ENCODE measurements around the gene IMPA2.

IMPA2 gene

DNA sequence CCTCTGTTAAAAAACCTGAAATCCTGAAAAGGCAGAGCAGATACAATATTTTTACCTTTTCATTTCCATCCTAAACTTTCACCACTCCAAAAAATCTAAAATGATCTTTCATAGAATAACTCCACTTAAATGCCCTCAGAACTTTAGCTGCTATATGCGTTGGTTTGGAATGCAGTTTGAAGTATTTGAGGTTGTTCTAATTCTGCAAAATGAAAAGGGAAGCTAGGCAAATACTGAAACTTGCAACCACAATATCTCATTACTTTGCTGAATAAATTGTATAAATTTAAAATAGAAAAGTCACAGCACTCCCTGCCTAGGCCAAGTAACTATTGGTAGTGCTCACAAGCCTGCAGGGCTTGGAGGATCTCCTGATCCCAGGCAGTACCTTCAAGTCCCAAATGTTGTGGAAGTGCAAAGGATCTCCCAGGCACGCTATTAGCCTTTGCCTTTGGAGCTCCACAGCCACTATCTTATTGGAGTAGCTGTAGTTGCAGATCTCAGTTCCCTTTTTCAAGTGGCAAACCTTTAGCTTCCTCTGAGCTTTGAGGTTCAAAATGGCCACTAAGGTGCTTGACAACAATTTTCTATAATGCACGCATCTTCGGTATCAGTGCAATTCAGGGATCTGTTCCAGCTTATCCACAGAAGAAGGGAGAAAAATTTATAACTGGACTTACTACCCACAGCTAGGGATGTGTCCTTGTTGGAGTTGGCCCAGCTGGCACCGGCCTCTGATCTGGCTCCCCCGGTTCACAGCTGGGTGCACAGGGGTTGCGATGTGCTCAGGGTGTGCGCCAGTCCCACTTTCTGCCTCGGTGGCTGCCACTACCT, 68.9 kb downstream of the IMPA2 start:
- H3K4me3 Mint-ChIP-seq, result no peak overlapping the region
- H3K9me3 Mint-ChIP-seq, result no peaks in the 10 kb centered on the region
- ATAC-seq (no peak), DNase-seq (no peak)
- H3K27ac Mint-ChIP-seq, result no peak overlapping the region
- H3K27me3 Mint-ChIP-seq, result peaks cover 8% of the 10 kb centered on the region
- H3K4me1 Mint-ChIP-seq, result peaks cover 11% of the 10 kb centered on the region

DNA sequence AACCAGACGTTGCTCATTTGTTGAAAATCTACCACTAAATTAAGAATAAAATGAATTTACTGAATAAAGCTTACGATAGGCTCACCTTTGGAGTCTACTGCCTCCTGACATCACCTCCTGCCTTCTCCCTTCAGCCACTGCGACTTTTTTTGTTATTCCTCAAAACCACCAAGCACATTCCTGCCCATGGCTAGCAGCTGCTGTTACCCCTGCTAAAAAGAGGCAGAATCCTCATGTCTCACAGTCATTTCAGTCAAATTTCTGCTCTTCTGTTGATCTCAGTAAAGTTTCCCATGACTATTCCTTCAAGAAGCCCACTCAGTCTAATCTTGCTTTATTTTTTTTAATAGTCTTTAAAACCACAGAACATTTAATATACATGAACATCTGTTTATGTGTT, 71.6 kb downstream of the IMPA2 start:
- Mint-ChIP-seq H3K4me1 (peaks cover 11% of the 10 kb centered on the region), H3K4me3 (no peak overlapping the region), H3K9me3 (no peaks in the 10 kb centered on the region), H3K27me3 (peaks cover 8% of the 10 kb centered on the region), H3K27ac (no peak overlapping the region)
- DNase-seq (no peak), ATAC-seq (no peak)

GRCh38 chr18:12053289-12053688, 72.0 kb downstream of the IMPA2 start:
- Mint-ChIP-seq H3K27me3 (peaks cover 8% of the 10 kb centered on the region), H3K4me3 (no peak overlapping the region), H3K4me1 (peaks cover 11% of the 10 kb centered on the region), H3K9me3 (no peaks in the 10 kb centered on the region), H3K27ac (no peak overlapping the region)
- no peak for DNase-seq
- no peak for ATAC-seq

- ATAC-seq, result peak; percentile 32
- Mint-ChIP-seq H3K27ac (peak overlapping the region in 1 of 2 donors; percentile 38), H3K4me1 (no peaks in the 10 kb centered on the region), H3K4me3 (no peak overlapping the region), H3K27me3 (no peaks in the 10 kb centered on the region), H3K9me3 (no peaks in the 10 kb centered on the region)
- no peak for DNase-seq
These were observed 75.0 kb downstream of the IMPA2 start for GRCh38 chr18:12056034-12056883.

DNA sequence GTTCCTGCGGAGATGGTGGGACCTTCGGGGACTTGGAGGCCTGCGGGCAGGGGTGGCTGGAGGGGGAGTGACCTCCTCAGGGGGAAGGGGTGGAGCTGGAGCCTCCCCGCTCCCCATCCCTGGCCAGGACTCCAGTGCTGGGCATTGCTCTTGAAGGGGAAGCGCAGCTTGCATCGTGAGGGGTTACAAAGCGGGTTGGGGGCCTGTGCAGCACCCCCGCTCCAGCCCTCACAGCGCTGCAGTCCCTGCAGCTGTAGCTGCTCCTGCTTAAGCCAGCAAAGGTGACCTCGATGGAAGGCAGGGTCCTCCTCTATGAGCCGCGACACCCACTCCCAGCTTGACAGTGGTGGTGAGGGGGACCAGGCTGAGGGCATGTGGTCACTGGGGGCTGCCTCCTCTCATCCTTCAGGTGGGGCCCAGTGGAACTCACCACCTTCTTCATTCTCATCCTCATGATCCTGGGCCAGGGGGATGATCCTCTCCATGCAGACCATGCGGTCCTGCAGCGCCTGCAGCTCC, 75.6 kb downstream of the IMPA2 start:
- Mint-ChIP-seq H3K27ac (peak overlapping the region in 1 of 2 donors; percentile 25), H3K27me3 (no peaks in the 10 kb centered on the region), H3K9me3 (no peaks in the 10 kb centered on the region), H3K4me1 (no peaks in the 10 kb centered on the region), H3K4me3 (no peak overlapping the region)
- ATAC-seq, result peak; percentile 8
- no peak for DNase-seq

- Mint-ChIP-seq H3K4me1 (no peaks in the 10 kb centered on the region), H3K27me3 (no peaks in the 10 kb centered on the region), H3K4me3 (no peak overlapping the region), H3K9me3 (no peaks in the 10 kb centered on the region), H3K27ac (peak overlapping the region; percentile 8 to 25)
- DNase-seq (no peak), ATAC-seq (no peak)
These were observed 76.2 kb downstream of the IMPA2 start for GRCh38 chr18:12057419-12058039.

DNA sequence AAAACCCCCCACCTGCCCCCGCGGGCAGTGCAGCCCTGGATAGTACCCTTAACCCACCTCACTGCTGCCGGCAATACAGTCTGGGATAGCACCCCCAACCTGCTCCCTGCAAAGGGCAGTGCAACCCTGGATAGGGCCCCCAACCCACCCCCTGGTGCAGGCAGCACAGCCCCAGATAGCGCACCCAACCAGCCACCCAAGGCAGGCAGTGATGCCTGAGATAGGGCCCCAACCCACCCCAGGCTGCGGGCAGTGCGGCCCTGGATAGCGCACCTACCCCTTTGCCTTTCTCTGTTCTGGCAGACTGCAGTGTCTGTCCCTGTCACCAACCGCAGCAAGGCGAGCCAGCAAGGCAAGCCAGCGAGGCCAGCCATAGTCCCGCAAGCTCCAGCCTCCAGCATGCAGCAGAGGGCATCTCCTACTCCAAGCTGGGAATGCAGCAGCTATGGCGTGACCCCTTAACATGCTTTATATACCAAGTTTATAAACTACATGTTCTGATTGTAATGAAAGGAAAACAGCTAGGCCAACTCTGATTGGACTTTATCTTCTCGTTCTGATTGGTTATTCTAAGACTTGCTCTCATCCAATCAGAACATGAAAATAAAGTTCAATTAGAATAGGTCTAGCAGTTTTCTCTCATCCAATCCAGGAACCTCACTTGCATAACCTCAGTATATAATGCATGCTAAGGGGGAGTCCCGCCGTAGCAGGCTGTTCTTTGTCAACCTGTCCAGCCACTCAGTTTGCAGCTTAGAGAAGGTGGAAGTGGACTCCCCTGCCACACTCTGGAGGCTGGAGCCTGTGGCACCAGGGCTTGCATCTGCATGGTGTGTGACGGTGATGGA, 78.3 kb downstream of the IMPA2 start:
- DNase-seq, result no peak

DNA sequence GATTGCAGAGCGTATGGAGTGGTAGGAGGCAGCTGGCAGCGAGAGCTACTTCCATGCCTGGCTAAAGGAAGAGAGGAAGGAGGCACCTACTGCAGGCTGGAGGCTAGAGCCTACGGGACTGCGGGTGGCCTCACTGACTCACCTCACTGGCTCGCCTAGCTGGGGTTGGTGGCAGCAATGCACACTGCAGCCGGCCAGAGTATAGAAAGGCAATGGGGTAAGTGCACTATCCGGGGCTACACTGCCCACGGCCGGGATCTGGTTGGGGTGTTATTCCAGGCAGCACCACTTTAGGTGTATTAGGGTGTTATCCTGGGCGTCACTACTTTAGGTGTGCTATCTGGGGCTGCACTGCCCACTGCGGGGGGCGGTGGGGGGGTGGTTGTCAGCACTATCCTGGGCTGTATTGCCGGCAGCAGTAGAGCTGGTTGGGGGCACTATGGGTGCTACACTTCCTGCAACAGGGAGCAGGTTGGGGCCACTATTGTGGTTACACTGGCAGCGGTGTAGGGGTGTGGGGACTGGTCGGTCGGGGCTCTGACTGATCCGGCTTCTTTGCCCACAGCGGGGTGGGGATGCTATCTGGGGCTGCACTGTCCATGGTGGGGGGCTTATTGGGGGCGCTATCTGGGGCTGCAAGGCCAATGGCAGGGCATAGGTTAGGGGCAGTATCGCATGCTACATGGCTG, 79.0 kb downstream of the IMPA2 start:
- no peak overlapping the region for H3K27ac Mint-ChIP-seq
- no peaks in the 10 kb centered on the region for H3K27me3 Mint-ChIP-seq
- no peak for DNase-seq
- no peaks in the 10 kb centered on the region for H3K4me1 Mint-ChIP-seq
- no peak for ATAC-seq
- no peak overlapping the region for H3K4me3 Mint-ChIP-seq
- no peaks in the 10 kb centered on the region for H3K9me3 Mint-ChIP-seq

More for the DNA sequence above, 78.3 kb downstream of the IMPA2 start:
- no peak overlapping the region for H3K4me3 Mint-ChIP-seq
- no peak overlapping the region for H3K27ac Mint-ChIP-seq
- peak; percentile 31 for ATAC-seq
- H3K27me3 Mint-ChIP-seq, result no peaks in the 10 kb centered on the region
- H3K9me3 Mint-ChIP-seq, result no peaks in the 10 kb centered on the region
- no peaks in the 10 kb centered on the region for H3K4me1 Mint-ChIP-seq

DNA sequence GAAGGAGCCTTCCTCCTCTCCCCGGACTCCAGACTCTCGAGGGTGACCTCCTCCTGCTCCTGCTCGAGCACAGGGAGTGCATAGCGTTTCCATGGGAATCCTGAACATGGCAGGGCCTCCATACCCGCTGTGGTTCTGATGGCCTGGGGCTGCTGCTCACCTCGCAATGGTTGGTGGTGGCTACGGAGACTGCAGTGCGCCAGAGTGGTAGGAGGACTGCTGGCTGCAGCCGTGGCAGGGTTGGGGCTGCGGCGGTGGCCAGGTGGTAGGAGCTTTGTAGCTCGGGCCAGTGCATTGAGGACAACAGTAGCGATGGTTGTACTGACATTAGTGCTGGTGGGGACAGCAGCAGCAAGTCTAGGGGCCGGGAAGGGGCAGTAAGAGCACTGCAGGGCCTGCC, 80.4 kb downstream of the IMPA2 start:
- no peaks in the 10 kb centered on the region for H3K27me3 Mint-ChIP-seq
- no peak for ATAC-seq
- no peak overlapping the region for H3K27ac Mint-ChIP-seq
- no peaks in the 10 kb centered on the region for H3K9me3 Mint-ChIP-seq
- DNase-seq, result no peak
- H3K4me3 Mint-ChIP-seq, result no peak overlapping the region
- no peaks in the 10 kb centered on the region for H3K4me1 Mint-ChIP-seq

- no peaks in the 10 kb centered on the region for H3K9me3 Mint-ChIP-seq
- no peak for DNase-seq
- peak overlapping the region in 1 of 2 donors; percentile 72 for H3K27ac Mint-ChIP-seq
- no peak overlapping the region for H3K4me3 Mint-ChIP-seq
- no peaks in the 10 kb centered on the region for H3K4me1 Mint-ChIP-seq
- no peak for ATAC-seq
- H3K27me3 Mint-ChIP-seq, result no peaks in the 10 kb centered on the region
These were observed 81.7 kb downstream of the IMPA2 start for GRCh38 chr18:12062974-12063373.

DNA sequence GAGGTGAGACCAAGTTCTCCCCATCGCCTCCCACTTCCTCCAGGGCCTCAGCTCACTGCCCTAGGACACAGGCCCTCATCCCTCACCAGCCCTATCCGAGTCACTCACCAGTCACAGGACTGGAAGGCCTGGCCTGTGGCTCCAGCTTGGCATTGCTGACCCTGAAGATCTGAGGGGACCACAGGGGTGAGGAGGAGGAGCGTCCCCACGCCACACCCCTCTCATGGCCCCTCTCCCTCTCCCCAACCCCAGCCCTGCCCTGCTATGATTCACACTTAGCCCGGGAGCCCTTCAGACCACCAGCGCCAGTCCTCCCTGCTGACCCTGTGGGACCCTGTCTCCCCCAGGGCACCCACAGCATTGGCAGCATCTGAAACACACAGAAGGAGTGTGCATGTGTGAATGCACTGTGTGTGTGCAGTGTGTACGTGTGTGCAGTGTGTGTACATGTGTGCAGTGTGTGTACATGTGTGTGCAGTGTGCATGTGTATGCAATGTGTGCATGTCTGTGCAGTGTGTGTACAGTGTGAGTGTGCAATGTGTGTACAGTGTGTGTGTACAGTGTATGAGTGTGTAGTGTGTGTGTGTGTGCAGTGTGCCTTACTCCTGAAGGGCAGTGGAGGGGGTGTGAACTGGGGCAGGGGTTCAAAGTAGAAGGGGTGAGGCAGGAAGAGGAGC, 82.9 kb downstream of the IMPA2 start:
- H3K27ac Mint-ChIP-seq, result no peak overlapping the region
- no peaks in the 10 kb centered on the region for H3K9me3 Mint-ChIP-seq
- ATAC-seq, result peak; percentile 28
- no peaks in the 10 kb centered on the region for H3K4me1 Mint-ChIP-seq
- no peak overlapping the region for H3K4me3 Mint-ChIP-seq
- DNase-seq, result no peak
- H3K27me3 Mint-ChIP-seq, result peaks cover 6% of the 10 kb centered on the region

- Mint-ChIP-seq H3K27me3 (peaks cover 7% of the 10 kb centered on the region), H3K4me3 (no peak overlapping the region), H3K9me3 (no peaks in the 10 kb centered on the region), H3K4me1 (no peaks in the 10 kb centered on the region), H3K27ac (no peak overlapping the region)
- ATAC-seq (no peak), DNase-seq (no peak)
These were observed 84.1 kb downstream of the IMPA2 start for GRCh38 chr18:12065397-12065796.

GRCh38 chr18:12066910-12067511, 85.7 kb downstream of the IMPA2 start:
- DNase-seq, result no peak
- Mint-ChIP-seq H3K4me1 (no peaks in the 10 kb centered on the region), H3K4me3 (no peak overlapping the region), H3K27me3 (peaks cover 13% of the 10 kb centered on the region), H3K27ac (no peak overlapping the region), H3K9me3 (no peaks in the 10 kb centered on the region)
- peak; percentile 22 for ATAC-seq

DNA sequence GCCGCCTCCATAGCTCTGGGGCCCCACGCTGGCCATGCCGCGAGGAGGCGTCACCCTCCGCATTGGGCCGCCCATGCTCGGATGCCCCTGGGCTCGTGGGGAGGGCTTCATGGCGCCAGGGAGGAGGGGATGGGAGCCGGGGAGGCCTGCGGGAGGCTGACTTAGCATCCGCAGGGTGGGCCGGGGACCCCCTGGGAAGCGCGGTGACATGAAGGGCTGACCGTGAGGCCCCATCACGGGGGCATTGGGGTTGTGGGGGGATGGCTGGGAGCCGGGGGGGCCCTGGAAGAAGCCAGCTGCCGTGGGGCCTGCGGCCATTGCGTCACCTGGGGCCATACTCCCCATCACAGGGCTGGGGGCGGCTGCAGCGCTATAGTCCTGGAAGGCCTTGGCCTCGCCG, 86.4 kb downstream of the IMPA2 start:
- Mint-ChIP-seq H3K27ac (no peak overlapping the region), H3K9me3 (no peaks in the 10 kb centered on the region), H3K27me3 (peaks cover 14% of the 10 kb centered on the region), H3K4me3 (no peak overlapping the region), H3K4me1 (no peaks in the 10 kb centered on the region)
- ATAC-seq (peak; percentile 45), DNase-seq (no peak)

Measured in stimulated activated naive CD8-positive, alpha-beta T cell treated with anti-CD3 and anti-CD28 coated beads, Interleukin-15, amount 100 ng/mL, for 72 hours (primary cell).